ENCODE results near the gene FNIP2.

The FNIP2 gene

GRCh38 chr4:158726633-158727032, 42.2 kb upstream of the FNIP2 start:
- Histone ChIP-seq H3K4me1 (ENCODE audit: control insufficient read depth in 1 of 2, insufficient read depth in 1 of 2, low read depth in 1 of 2, low read length in 1 of 2) (peaks cover 15 to 18% of the 10 kb centered on the region in 2 experiments), H3K27me3 (peaks cover 33% of the 10 kb centered on the region), H3K36me3 (no peaks in the 10 kb centered on the region), H3K27ac (no peak overlapping the region), H3K9me3 (no peaks in the 10 kb centered on the region), H3K4me3 (ENCODE audit: low read depth in 1 of 2, low read length in 1 of 2) (no peak overlapping the region)
- no peak for TF ChIP-seq CTCF (IDR thresholded peaks at IDR 0.05)

GRCh38 chr4:158728236-158728635, 40.6 kb upstream of the FNIP2 start:
- Histone ChIP-seq H3K4me3 (ENCODE audit: low read depth in 1 of 2, low read length in 1 of 2) (no peak overlapping the region), H3K4me1 (ENCODE audit: control insufficient read depth in 1 of 2, insufficient read depth in 1 of 2, low read depth in 1 of 2, low read length in 1 of 2) (peaks cover 4 to 5% of the 10 kb centered on the region in 2 experiments), H3K27me3 (peaks cover 33% of the 10 kb centered on the region), H3K9me3 (no peaks in the 10 kb centered on the region), H3K36me3 (no peaks in the 10 kb centered on the region), H3K27ac (no peak overlapping the region)
- TF ChIP-seq CTCF (IDR thresholded peaks at IDR 0.05), result no peak

- peaks cover 33% of the 10 kb centered on the region for H3K27me3 ChIP-seq
- no peak for TF ChIP-seq CTCF (IDR thresholded peaks at IDR 0.05)
- no peak overlapping the region for H3K27ac ChIP-seq
- no peaks in the 10 kb centered on the region for H3K4me1 ChIP-seq (ENCODE audit: control insufficient read depth in 1 of 2, insufficient read depth in 1 of 2, low read depth in 1 of 2, low read length in 1 of 2)
- no peak overlapping the region for H3K4me3 ChIP-seq (ENCODE audit: low read depth in 1 of 2, low read length in 1 of 2)
- no peaks in the 10 kb centered on the region for H3K9me3 ChIP-seq
- H3K36me3 ChIP-seq, result no peaks in the 10 kb centered on the region
These were observed 38.9 kb upstream of the FNIP2 start for GRCh38 chr4:158729716-158730559.

GRCh38 chr4:158738866-158739265, 30.0 kb upstream of the FNIP2 start:
- Histone ChIP-seq H3K27ac (no peak overlapping the region), H3K4me3 (ENCODE audit: low read depth in 1 of 2, low read length in 1 of 2) (no peak overlapping the region), H3K27me3 (no peaks in the 10 kb centered on the region), H3K9me3 (no peaks in the 10 kb centered on the region), H3K36me3 (no peaks in the 10 kb centered on the region), H3K4me1 (ENCODE audit: control insufficient read depth in 1 of 2, insufficient read depth in 1 of 2, low read depth in 1 of 2, low read length in 1 of 2) (no peaks in the 10 kb centered on the region)
- no peak for TF ChIP-seq CTCF (IDR thresholded peaks at IDR 0.05)

- Histone ChIP-seq H3K27ac (no peak overlapping the region), H3K27me3 (no peaks in the 10 kb centered on the region), H3K36me3 (no peaks in the 10 kb centered on the region), H3K4me1 (ENCODE audit: control insufficient read depth in 1 of 2, insufficient read depth in 1 of 2, low read depth in 1 of 2, low read length in 1 of 2) (no peaks in the 10 kb centered on the region), H3K9me3 (no peaks in the 10 kb centered on the region), H3K4me3 (ENCODE audit: low read depth in 1 of 2, low read length in 1 of 2) (no peak overlapping the region)
- no peak for TF ChIP-seq CTCF (IDR thresholded peaks at IDR 0.05)
These were observed 29.2 kb upstream of the FNIP2 start for GRCh38 chr4:158739600-158739999.

Data from neutrophil (primary cell).